Activated CD8-positive, alpha-beta memory T cell treated with anti-CD3 and anti-CD28 coated beads for 1 hour (primary cell): Measurements from ENCODE around the gene DCST2.

Source experiments
- DNase-seq, 2 donors: peaks; one replicate each; pipeline ENCODE4 v3.0.0-alpha.2; 2020; ENCODE audit warnings: low read depth in 1 of 2; ENCODE audit errors: extremely low read depth in 1 of 2

DCST2 gene

GRCh38 chr1:155012026-155012546, 21.5 kb downstream of the DCST2 start:
- no peak for DNase-seq

GRCh38 chr1:155011437-155012025, 22.1 kb downstream of the DCST2 start:
- no peak for DNase-seq

GRCh38 chr1:155011004-155011416, 22.6 kb downstream of the DCST2 start:
- no peak for DNase-seq

- no peak for DNase-seq
Measured at GRCh38 chr1:155010211-155010918, 23.2 kb downstream of the DCST2 start.

GRCh38 chr1:155009742-155010141, 23.8 kb downstream of the DCST2 start:
- no peak for DNase-seq

GRCh38 chr1:155009221-155009711, 24.3 kb downstream of the DCST2 start:
- no peak for DNase-seq

GRCh38 chr1:155008015-155008941, 25.3 kb downstream of the DCST2 start:
- DNase-seq: no peak

GRCh38 chr1:155007251-155007828, 26.2 kb downstream of the DCST2 start:
- DNase-seq: no peak

- no peak for DNase-seq
Measured at GRCh38 chr1:155006601-155007101, 26.9 kb downstream of the DCST2 start.

GRCh38 chr1:155005076-155006011, 28.2 kb downstream of the DCST2 start:
- DNase-seq: no peak

GRCh38 chr1:155004352-155005075, 29.1 kb downstream of the DCST2 start:
- no peak for DNase-seq

- DNase-seq: no peak
Measured at GRCh38 chr1:155003766-155004351, 29.7 kb downstream of the DCST2 start.

- DNase-seq: no peak
Measured at GRCh38 chr1:155003227-155003765, 30.3 kb downstream of the DCST2 start.

- no peak for DNase-seq
Measured at GRCh38 chr1:155002464-155003226, 30.9 kb downstream of the DCST2 start, which contains the start of gene ZBTB7B. Gene ZBTB7B, plus strand, starts transcription at chr1:155002802. Its CDS starts 11,859 bp downstream, at chr1:155014661.

- peak; percentile 93 to 96 for DNase-seq
Measured at GRCh38 chr1:155001675-155002463, 31.7 kb downstream of the DCST2 start.

GRCh38 chr1:155001425-155001674, 32.2 kb downstream of the DCST2 start:
- no peak for DNase-seq
